ENCODE measurements around the gene FGD2. TPM values are rescaled to one million over a fixed set of nuclear protein-coding genes. Genes with fewer than 3 reads are reported as not detected.

FGD2 gene
- total RNA-seq, 1 experiment from 2014 or later = 0.44 TPM

DNA sequence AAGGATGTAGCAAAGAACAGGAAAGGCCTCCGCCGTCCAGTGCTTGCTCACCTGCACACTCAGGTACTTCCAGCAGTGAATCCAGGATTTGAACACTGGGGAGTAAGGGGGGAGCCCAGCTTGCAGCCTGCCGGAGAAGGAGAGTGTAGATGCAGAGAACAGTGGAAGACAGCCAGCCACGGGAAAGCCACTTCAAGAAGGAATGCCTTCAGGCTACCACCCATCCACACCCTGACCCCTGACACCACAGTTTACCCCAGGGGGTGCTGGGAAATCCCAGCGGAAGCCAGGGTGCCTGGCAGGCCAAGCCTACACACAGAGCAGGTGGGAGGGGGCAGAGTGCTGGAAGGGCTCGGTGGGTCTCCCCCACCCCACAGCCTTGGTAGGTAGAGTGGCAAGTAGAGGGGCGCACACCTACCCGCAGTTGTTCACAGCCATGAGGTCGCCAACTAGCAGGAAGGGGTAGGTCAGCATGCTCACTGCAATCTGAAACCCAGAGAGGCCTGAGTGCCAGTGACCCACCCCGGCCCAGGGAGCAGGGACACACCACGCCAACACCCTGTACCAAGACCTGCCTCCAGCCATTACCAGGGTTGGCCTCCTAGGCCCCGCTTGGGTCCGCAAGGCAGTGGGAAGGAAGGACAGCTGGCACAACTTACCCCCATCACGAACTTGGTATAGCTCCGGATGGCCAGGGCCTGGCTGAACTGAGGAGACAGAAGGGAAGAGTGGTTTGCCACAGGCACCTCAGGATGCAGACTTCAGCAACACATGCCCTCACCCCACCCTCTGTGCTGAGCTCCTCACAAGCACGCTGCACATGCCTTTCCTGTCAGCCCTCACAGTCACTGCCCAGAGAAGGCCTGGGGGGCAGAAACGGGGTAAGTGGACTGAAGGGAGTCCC is 35.2 kb upstream of the FGD2 start:
- no peak overlapping the region for H3K27ac ChIP-seq (ENCODE audit: low read length)
- no peaks in the 10 kb centered on the region for H3K9me3 ChIP-seq (ENCODE audit: low read length)
- no peak overlapping the region for H3K9ac ChIP-seq (ENCODE audit: low read length)
- POLR2A ChIA-PET (ENCODE audit: unreplicated experiment) = no interaction called here
- TF ChIP-seq EZH2phosphoT487 (IDR thresholded peaks at IDR 0.05; ENCODE audit: borderline replicate concordance, low read length) (no peak), EZH2 (IDR thresholded peaks at IDR 0.05; ENCODE audit: low read length, unreplicated experiment) (no peak)
- TF ChIP-seq, protein P1, sequence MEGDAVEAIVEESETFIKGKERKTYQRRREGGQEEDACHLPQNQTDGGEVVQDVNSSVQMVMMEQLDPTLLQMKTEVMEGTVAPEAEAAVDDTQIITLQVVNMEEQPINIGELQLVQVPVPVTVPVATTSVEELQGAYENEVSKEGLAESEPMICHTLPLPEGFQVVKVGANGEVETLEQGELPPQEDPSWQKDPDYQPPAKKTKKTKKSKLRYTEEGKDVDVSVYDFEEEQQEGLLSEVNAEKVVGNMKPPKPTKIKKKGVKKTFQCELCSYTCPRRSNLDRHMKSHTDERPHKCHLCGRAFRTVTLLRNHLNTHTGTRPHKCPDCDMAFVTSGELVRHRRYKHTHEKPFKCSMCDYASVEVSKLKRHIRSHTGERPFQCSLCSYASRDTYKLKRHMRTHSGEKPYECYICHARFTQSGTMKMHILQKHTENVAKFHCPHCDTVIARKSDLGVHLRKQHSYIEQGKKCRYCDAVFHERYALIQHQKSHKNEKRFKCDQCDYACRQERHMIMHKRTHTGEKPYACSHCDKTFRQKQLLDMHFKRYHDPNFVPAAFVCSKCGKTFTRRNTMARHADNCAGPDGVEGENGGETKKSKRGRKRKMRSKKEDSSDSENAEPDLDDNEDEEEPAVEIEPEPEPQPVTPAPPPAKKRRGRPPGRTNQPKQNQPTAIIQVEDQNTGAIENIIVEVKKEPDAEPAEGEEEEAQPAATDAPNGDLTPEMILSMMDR (conservative IDR thresholded peaks at IDR 0.05; ENCODE audit: low read depth, low read length) = no peak
- H4K20me1 ChIP-seq (ENCODE audit: low read length) = no peaks in the 10 kb centered on the region
- H3K9me2 ChIP-seq (replicated peaks; ENCODE audit: low read length) = no peaks in the 10 kb centered on the region
- intact Hi-C loops (cut with micrococcal nuclease) = no loop called here
- no peak overlapping the region for H2AFZ ChIP-seq (ENCODE audit: low read length)
- no TSS peak for BruUV-seq (replicated peaks)
- no peaks in the 10 kb centered on the region for H3F3A ChIP-seq (ENCODE audit: low read length, unreplicated experiment)
- H3K4me3 ChIP-seq (ENCODE audit: low read length) = no peak overlapping the region
- ATAC-seq = no peak
- no peak for DNase-seq
- no peak overlapping the region for H3K4me2 ChIP-seq (ENCODE audit: low read length)
- no peaks in the 10 kb centered on the region for H3K79me2 ChIP-seq (ENCODE audit: low read length)
- no peaks in the 10 kb centered on the region for H3K27me3 ChIP-seq (ENCODE audit: low read length)
- CTCF ChIA-PET = no interaction called here
- no peaks in the 10 kb centered on the region for H3K4me1 ChIP-seq (ENCODE audit: insufficient read depth, low read length)
- H3K36me3 ChIP-seq (ENCODE audit: low read depth, low read length) = peaks cover 77% of the 10 kb centered on the region

DNA sequence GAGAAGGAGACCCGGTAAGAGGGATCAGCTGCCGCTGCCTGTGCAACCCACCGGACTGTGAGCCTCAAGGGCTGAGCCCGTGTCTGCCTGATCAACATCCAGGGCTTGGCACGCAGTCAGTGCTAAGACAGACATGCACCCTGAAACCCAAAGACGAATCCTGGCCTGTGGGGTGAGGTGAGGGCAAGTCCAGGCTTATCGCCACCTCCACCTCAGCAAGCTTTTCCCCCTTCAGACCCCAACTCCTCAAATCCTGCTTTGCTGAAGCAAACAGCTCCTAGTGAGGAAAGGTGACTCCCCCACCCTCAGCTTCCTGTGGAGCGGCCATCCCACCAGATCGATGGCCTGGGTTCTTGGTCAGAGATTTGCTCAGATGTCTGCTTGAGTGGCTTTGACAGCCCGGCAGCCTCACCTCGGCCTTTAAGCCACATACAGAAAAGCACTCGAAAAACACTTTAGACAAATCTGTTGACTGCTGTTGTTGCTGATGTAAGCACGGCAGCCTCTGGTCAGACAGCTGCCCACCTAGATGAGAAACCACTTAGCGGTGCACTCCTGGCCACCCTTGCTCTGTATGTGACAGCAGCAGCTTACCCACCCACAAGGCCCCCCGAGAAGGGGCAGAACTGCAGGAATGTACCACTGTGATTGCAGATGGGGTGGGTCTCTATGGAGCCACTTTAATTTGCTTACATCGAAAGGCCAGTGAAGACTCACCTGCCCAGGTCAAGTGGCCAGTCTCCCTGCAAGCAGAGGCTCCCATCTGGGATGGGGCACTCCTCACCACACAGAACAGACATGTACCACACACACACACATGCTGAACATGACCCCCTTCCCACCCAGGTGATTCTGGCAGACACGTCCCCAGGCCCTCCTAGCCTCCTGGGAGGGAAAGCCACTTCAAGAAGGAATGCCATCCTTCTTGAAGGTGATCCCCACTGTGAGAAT is 34.3 kb upstream of the FGD2 start:
- H3K4me1 ChIP-seq (ENCODE audit: insufficient read depth, low read length) = no peaks in the 10 kb centered on the region
- H3K4me2 ChIP-seq (ENCODE audit: low read length) = no peak overlapping the region
- CTCF ChIA-PET = no interaction called here
- POLR2A ChIA-PET (ENCODE audit: unreplicated experiment) = no interaction called here
- intact Hi-C loops (cut with micrococcal nuclease) = no loop called here
- no peak for ATAC-seq
- H3K27ac ChIP-seq (ENCODE audit: low read length) = no peak overlapping the region
- H3F3A ChIP-seq (ENCODE audit: low read length, unreplicated experiment) = no peaks in the 10 kb centered on the region
- H3K79me2 ChIP-seq (ENCODE audit: low read length) = no peaks in the 10 kb centered on the region
- H3K9me2 ChIP-seq (replicated peaks; ENCODE audit: low read length) = no peaks in the 10 kb centered on the region
- H4K20me1 ChIP-seq (ENCODE audit: low read length) = no peaks in the 10 kb centered on the region
- no peak for DNase-seq
- no TSS peak for BruUV-seq (replicated peaks)
- no peak overlapping the region for H2AFZ ChIP-seq (ENCODE audit: low read length)
- peaks cover 85% of the 10 kb centered on the region for H3K36me3 ChIP-seq (ENCODE audit: low read depth, low read length)
- no peaks in the 10 kb centered on the region for H3K27me3 ChIP-seq (ENCODE audit: low read length)
- no peak overlapping the region for H3K4me3 ChIP-seq (ENCODE audit: low read length)
- no peaks in the 10 kb centered on the region for H3K9me3 ChIP-seq (ENCODE audit: low read length)
- TF ChIP-seq EZH2 (IDR thresholded peaks at IDR 0.05; ENCODE audit: low read length, unreplicated experiment) = no peak
- TF ChIP-seq EZH2phosphoT487 (IDR thresholded peaks at IDR 0.05; ENCODE audit: borderline replicate concordance, low read length) = no peak
- TF ChIP-seq, protein P1 (conservative IDR thresholded peaks at IDR 0.05; ENCODE audit: low read depth, low read length) = no peak
- H3K9ac ChIP-seq (ENCODE audit: low read length) = no peak overlapping the region
